Endothelial cell of umbilical vein (primary cell): ENCODE results near the gene FSTL3. TPM values are rescaled to one million over a fixed set of nuclear protein-coding genes. Genes with fewer than 3 reads are reported as not detected.
A peak's percentile ranks its signal among the peaks of the same experiment; 100 is the strongest.

Source experiments
- BruUV-seq: library from RNA; stranded (reverse); fragments of 400-500 nt; replicated peaks from 2 replicates; lab custom pipeline; 2021; lab: Mats Ljungman, UMichigan
- CTCF ChIA-PET: fragments of 300-600, 350-600 bp; sonication (Branson Sonifier 250); formaldehyde crosslinking; loops from one replicate; lab custom pipeline; 2021; ENCODE audit warnings: antibody characterized with exemption, inconsistent platforms; lab: Charles Lee
- POLR2A ChIA-PET: fragments of 300-600, 350-600 bp; sonication (Branson Sonifier 250); formaldehyde crosslinking; loops from one replicate; lab custom pipeline; 2021; ENCODE audit warnings: antibody characterized with exemption, inconsistent platforms; lab: Charles Lee
- DNase-seq: peaks from one replicate; pipeline ENCODE4 v3.0.0-alpha.2; 2011; ENCODE audit warnings: low read depth, low spot score
- FAIRE-seq: peaks from 2 replicates; lab custom pipeline; 2011; peaks lifted over from hg19 to GRCh38; lab: Jason Lieb, UNC
- H2AFZ ChIP-seq: 2 replicates; pipeline ENCODE4 v1.6.0; 2012; ENCODE audit warnings: low read depth, low read length, control low read depth, inconsistent platforms
- H3K27ac ChIP-seq: 2 replicates; pipeline ENCODE4 v1.5.1; 2011; ENCODE audit warnings: low read depth, mild to moderate bottlenecking, control low read depth, low read length, moderate library complexity; ENCODE audit not compliant: insufficient read depth
- H3K27me3 ChIP-seq, 2 experiments: 2 replicates each; pipeline versions ENCODE4 v1.6.0 to v1.6.1; 2011; ENCODE audit warnings: low read length in 2 of 2, mixed read lengths in 1 of 2; ENCODE audit not compliant: control insufficient read depth in 2 of 2, insufficient read depth in 2 of 2
- H3K36me3 ChIP-seq, 2 experiments: 2 replicates in 1 of 2; 3 replicates in 1 of 2; pipeline ENCODE4 v1.5.1; 2011; ENCODE audit warnings: low read length in 2 of 2, mild to moderate bottlenecking in 1 of 2, moderate library complexity in 1 of 2; ENCODE audit not compliant: control insufficient read depth in 2 of 2, insufficient read depth in 2 of 2; ENCODE audit errors: extremely low read depth in 1 of 2
- H3K4me1 ChIP-seq: 3 replicates; pipeline ENCODE4 v1.5.1; 2011; ENCODE audit warnings: mild to moderate bottlenecking, low read length; ENCODE audit not compliant: control insufficient read depth, insufficient read depth; ENCODE audit errors: extremely low read depth
- H3K4me2 ChIP-seq: 2 replicates; pipeline ENCODE4 v1.6.1; 2011; ENCODE audit warnings: low read length, control low read depth, mixed read lengths; ENCODE audit not compliant: insufficient read depth
- H3K4me3 ChIP-seq, 3 experiments: fragments of 200-600 bp in 1 of 3; sonication (generic), shearing (Covaris generic) in 1 of 3; replicated peaks in 1 of 3; 2 replicates each; pipeline ENCODE4 v1.5.1; 2011 to 2016; ENCODE audit warnings: control low read depth in 3 of 3, low read length in 3 of 3, mild to moderate bottlenecking in 2 of 3, inconsistent platforms in 1 of 3, low read depth in 1 of 3, moderate library complexity in 1 of 3; ENCODE audit not compliant: insufficient read depth in 1 of 3
- H3K79me2 ChIP-seq: 2 replicates; pipeline ENCODE4 v1.6.0; 2012; ENCODE audit warnings: low read length, inconsistent platforms; ENCODE audit not compliant: control insufficient read depth, insufficient read depth
- H3K9ac ChIP-seq: replicated peaks from 2 replicates; pipeline ENCODE3; 2011; ENCODE audit warnings: low read length, control low read depth; ENCODE audit not compliant: insufficient read depth; ENCODE audit errors: extremely low read depth
- H3K9me1 ChIP-seq: replicated peaks from 3 replicates; pipeline ENCODE4 v1.6.0; 2011; ENCODE audit warnings: mild to moderate bottlenecking, low read length; ENCODE audit not compliant: control insufficient read depth, insufficient read depth; ENCODE audit errors: extremely low read depth
- H3K9me3 ChIP-seq: replicated peaks from 2 replicates; pipeline ENCODE4 v1.5.1; 2012; ENCODE audit warnings: low read length, inconsistent platforms; ENCODE audit not compliant: control insufficient read depth, insufficient read depth
- H4K20me1 ChIP-seq: replicated peaks from 2 replicates; pipeline ENCODE3; 2011; ENCODE audit warnings: mild to moderate bottlenecking, low read length; ENCODE audit not compliant: control insufficient read depth, insufficient read depth; ENCODE audit errors: extremely low read depth
- EZH2 ChIP-seq: IDR thresholded peaks from 2 replicates; pipeline ENCODE4 v1.6.1; 2012; ENCODE audit warnings: borderline replicate concordance, low read depth, mild to moderate bottlenecking, moderate library complexity, low read length, inconsistent platforms; ENCODE audit not compliant: severe bottlenecking
- FOS ChIP-seq: IDR thresholded peaks from 2 replicates; pipeline ENCODE4 v1.6.1; 2011; ENCODE audit warnings: mild to moderate bottlenecking, low read length, moderate library complexity, borderline replicate concordance; ENCODE audit not compliant: insufficient read depth
- GATA2 ChIP-seq: IDR thresholded peaks from 2 replicates; pipeline ENCODE4 v1.7.0; 2011; ENCODE audit warnings: low read depth, mild to moderate bottlenecking, moderate library complexity, mixed read lengths, low read length; ENCODE audit not compliant: insufficient read length, insufficient read depth
- JUN ChIP-seq: IDR thresholded peaks from 2 replicates; pipeline ENCODE4 v1.6.1; 2011; ENCODE audit warnings: borderline replicate concordance, low read depth; ENCODE audit not compliant: insufficient read length, insufficient read depth
- MAX ChIP-seq: IDR thresholded peaks from 2 replicates; pipeline ENCODE4 v1.6.1; 2011; ENCODE audit not compliant: insufficient read depth, insufficient read length
- MYC ChIP-seq: IDR thresholded peaks from one replicate; pipeline ENCODE4 v1.6.1; 2011; ENCODE audit warnings: mild to moderate bottlenecking, low read depth, low read length
- POLR2A ChIP-seq: IDR thresholded peaks from 2 replicates; pipeline ENCODE4 v1.6.1; 2012; ENCODE audit warnings: low read depth, mild to moderate bottlenecking, control low read depth, low read length
- POLR2AphosphoS5 ChIP-seq: IDR thresholded peaks from 2 replicates; pipeline ENCODE4 v1.6.1; 2012; ENCODE audit warnings: low read depth, mild to moderate bottlenecking, control low read depth, low read length, moderate library complexity; ENCODE audit not compliant: insufficient read depth
- dilution Hi-C: fragments of 300-500 bp; cut with MboI; formaldehyde crosslinking; loops from one replicate; pipeline ENCODE4 v1.15.0; 2019; ENCODE audit warnings: low sequenced_read_pairs; ENCODE audit not compliant: extremely low pct_ligation_motif_present
- intact Hi-C: fragments of 100-400 bp; cut with micrococcal nuclease; formaldehyde crosslinking; loops from one replicate; pipeline ENCODE4 v1.10.0; 2022
- polyA plus RNA-seq, 4 experiments: library from polyadenylated mRNA; depleted of rRNA in 3 of 4; stranded (reverse) in 3 of 4; unstranded in 1 of 4; fragments of >200 nt; gene quantifications; 2 replicates each; pipeline versions ENCODE4 v1.2.1 to v1.2.3, GENCODE V29; 2011 to 2012; ENCODE audit warnings: missing spikeins in 1 of 4
- total RNA-seq: library from RNA; stranded (reverse); gene quantifications from 2 replicates; pipeline ENCODE4 v1.2.3, GENCODE V29; 2021
- TF ChIP-seq, protein P1 (sequence below), 2 donors: IDR thresholded peaks; 1 replicate in 1 of 2; 2 replicates in 1 of 2; pipeline ENCODE4 v1.5.1; 2011; ENCODE audit warnings: low read length in 2 of 2, mild to moderate bottlenecking in 2 of 2, moderate library complexity in 2 of 2, control low read depth in 1 of 2, inconsistent platforms in 1 of 2, low read depth in 1 of 2; ENCODE audit not compliant: insufficient read depth in 1 of 2; ENCODE audit errors: extremely low read depth in 1 of 2

The FSTL3 gene
- total and polyA plus RNA-seq, 2 donors (not counting 3 experiments of a cell fraction or from before 2014, with no cell fraction given), result 19.9 to 45.2 TPM

DNA sequence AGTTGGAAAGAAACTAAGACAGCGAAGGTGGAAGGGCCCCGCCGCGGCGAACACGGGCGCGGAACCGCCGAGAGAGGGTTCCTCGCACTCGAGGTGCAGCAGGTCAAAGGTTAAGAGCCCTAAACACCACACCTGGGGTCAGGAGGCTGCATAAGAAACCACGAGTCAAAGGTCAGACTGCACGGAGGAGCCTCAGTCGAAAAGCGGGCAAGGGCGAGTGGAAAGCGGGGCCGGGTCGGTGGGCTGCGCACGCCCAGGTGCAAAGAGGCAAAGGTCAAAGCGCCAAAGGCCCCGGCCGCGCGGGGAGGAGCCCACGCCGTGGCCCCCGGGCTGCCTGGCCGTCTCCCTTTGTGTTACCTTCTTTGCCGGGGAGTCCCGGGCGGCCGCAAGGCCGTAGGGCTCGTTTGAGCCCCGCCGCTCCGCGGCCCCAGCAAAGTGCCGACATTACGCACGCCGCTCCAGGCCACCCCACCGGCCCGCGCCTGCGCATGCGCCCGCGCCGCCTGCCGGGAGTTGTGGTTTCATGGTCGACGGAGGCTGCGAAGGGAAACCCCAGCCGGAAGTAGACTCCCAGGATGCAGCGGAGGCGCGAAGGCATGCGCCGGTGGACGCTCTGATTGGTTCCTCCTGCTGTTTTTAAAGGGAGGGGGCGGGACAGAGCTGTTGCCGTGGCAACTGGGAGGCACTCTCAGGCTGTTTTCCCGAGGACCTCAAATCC, 43.0 kb upstream of the FSTL3 start, which contains the start of gene POLRMT:
TSS of gene POLRMT (minus strand) at position 470 of the 718 bp plus-strand sequence. CDS start at position 445, 25 bp downstream.
- no peaks in the 10 kb centered on the region for H3K9me1 ChIP-seq
- peak within 1 kb of the TSS; percentile 70 to 88 (median 85) for H3K4me3 ChIP-seq
- TSS peak; percentile 36 for BruUV-seq
- dilution Hi-C loops (no loop called here), intact Hi-C loops (loop anchor here (1.0 to 2.0 kb wide), 2 partner anchors 44 to 102 kb away; partner anchors contain the start of genes CDC34 and HCN2)
- FAIRE-seq, result peak; percentile 99
- H3K4me1 ChIP-seq, result peaks cover 16% of the 10 kb centered on the region
- ChIA-PET CTCF (interaction anchor here (0.9 to 1.4 kb wide), 4 partner anchors 18 to 101 kb away, joined by 3 to 4 read pairs (median 3); no protein-coding TSS in a partner anchor), POLR2A (interaction anchor here (0.7 kb wide), 1 partner anchor 102 kb away, joined by 3 read pairs; no protein-coding TSS in a partner anchor)
- H3K36me3 ChIP-seq, result peaks cover 0 to under 1% of the 10 kb centered on the region in 2 experiments
- peak within 1 kb of the TSS; percentile 48 for H3K27ac ChIP-seq
- peak within 1 kb of the TSS; percentile 93 for H3K4me2 ChIP-seq
- peak; percentile 98 for DNase-seq
- peaks cover 13% of the 10 kb centered on the region for H3K79me2 ChIP-seq
- no peaks in the 10 kb centered on the region for H3K27me3 ChIP-seq
- H4K20me1 ChIP-seq, result no peaks in the 10 kb centered on the region
- peak; percentile 70 for TF ChIP-seq POLR2AphosphoS5
- TF ChIP-seq EZH2, result no peak
- no peak for TF ChIP-seq JUN
- TF ChIP-seq MYC, result no peak
- peak; percentile 58 for TF ChIP-seq POLR2A
- TF ChIP-seq, protein P1, sequence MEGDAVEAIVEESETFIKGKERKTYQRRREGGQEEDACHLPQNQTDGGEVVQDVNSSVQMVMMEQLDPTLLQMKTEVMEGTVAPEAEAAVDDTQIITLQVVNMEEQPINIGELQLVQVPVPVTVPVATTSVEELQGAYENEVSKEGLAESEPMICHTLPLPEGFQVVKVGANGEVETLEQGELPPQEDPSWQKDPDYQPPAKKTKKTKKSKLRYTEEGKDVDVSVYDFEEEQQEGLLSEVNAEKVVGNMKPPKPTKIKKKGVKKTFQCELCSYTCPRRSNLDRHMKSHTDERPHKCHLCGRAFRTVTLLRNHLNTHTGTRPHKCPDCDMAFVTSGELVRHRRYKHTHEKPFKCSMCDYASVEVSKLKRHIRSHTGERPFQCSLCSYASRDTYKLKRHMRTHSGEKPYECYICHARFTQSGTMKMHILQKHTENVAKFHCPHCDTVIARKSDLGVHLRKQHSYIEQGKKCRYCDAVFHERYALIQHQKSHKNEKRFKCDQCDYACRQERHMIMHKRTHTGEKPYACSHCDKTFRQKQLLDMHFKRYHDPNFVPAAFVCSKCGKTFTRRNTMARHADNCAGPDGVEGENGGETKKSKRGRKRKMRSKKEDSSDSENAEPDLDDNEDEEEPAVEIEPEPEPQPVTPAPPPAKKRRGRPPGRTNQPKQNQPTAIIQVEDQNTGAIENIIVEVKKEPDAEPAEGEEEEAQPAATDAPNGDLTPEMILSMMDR (IDR thresholded peaks at IDR 0.05; ENCODE audit: extremely low read depth in 1 of 2, insufficient read depth in 1 of 2, low read depth in 1 of 2, low read length in 2 of 2), result peak in 1 of 2 donors; percentile 13
- no peak for TF ChIP-seq GATA2
- no peak for TF ChIP-seq FOS
- peak; percentile 73 for TF ChIP-seq MAX
- peak within 1 kb of the TSS; percentile 74 for H3K9ac ChIP-seq
- no peaks in the 10 kb centered on the region for H3K9me3 ChIP-seq
- peak within 1 kb of the TSS; percentile 91 for H2AFZ ChIP-seq
